Smooth muscle cell of the brain vasculature (primary cell): ENCODE measurements around the gene ACTRT3.
"Not testable (repeated sequence)": the region's sequence is repeated elsewhere in the genome, so short reads cannot be mapped to it uniquely, and the experiment has no call there.

Experiments
- DNase-seq: peaks from one replicate; pipeline ENCODE4 v3.0.0-alpha.2; 2012; ENCODE audit warnings: low read depth, low spot score

Gene ACTRT3

GRCh38 chr3:169772897-169773816 lies 3.8 kb upstream of the ACTRT3 start, which contains the start of gene MYNN:
TSS of gene MYNN (plus strand) at chr3:169773396. CDS start at chr3:169774296, 900 bp downstream.
- peak; percentile 62 for DNase-seq

DNA sequence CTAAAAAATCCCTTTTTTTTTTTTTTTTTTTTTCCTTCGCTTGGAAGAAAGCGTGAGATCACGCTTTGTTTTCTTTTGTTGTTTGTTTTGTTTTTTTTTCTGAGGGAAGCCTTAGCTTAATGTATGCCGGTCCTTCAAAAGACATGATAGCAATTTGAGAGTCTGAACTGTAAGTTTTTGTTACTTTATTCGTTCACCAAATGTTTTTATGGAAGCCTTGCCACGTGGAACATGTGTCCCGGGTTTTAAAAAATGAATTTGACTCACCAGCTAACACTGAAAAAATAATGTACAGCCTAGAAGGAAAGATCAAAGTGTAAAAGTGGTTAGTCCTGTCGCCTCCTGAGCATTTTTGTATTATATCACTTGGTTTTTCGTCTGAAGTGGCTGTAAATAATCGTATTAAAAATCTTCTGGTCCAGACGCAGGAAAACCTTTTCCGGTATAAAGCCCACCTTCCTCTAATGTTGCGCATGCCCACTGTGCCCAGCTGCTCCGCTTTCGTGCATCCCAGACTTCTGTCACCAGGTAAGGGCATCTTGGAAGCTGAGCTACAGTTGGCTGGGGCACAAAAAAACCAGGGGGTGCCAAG lies 3.0 kb upstream of the ACTRT3 start:
- DNase-seq: peak; percentile 58

DNA sequence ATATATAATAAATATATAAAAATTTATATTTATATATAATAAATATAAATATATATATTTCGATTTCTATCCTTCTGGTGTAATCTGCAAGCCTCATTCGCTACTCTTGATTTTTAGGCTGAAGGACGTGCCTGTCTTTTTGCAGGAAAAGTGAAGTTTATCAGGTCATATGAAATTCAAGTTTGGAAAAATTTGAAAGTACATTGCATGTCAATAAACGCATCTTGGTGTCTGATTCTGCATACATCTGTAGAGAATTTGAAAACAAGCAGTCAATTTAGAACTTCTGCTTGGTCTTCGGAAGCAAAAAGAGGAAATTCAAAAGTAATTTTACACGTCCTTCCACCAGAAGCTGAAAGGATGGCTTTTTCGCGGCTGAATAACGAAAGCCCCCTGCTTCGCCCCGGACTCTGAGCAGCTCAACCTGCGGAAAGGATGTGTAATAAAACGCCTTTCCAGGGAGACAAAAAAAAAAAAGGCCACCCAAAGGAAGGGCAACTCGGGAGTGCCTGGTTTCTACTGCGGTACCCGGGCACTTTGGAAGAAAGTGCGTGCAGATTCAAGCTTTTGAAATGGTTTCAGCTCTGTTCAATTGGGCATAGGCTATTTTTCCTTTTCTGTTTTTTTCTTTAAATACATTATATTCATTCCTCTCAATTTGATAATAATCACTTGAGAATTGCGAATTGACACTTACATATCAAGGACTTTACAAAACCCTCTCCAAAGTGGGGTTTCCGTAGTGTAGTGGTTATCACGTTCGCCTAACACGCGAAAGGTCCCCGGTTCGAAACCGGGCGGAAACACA lies 2.3 kb upstream of the ACTRT3 start:
- peak; percentile 67 for DNase-seq

DNA sequence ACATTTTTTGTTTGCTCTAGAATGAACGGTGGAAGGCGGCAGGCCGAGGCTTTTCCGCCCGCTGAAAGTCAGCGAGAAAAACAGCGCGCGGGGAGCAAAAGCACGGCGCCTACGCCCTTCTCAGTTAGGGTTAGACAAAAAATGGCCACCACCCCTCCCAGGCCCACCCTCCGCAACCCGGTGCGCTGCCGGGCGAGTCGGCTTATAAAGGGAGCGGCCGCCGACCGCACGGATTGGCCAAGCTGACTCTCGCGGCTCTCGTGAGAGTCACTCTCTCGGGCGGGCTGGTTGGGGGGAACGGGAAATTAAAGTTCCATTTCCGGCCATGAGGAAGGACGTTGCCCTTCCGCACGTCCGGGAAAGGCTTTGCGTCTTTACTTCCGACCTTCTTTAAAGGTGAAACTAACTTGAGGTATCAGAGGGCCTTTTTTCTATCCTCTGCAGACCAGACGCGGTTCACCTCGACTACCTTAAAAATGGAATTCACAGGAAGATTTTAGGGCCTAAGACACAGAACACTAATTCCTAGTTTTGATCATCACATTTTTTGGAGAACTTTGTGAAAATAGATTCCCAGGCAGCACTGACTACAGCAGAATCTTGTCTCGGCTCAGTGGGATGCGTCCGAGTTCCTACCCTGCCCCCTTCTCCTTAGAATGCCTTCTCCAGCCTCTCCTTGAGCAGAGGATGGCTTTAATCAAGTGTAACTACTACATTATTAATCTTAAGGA lies 4.3 kb downstream of the ACTRT3 start, which contains the start of gene TERC:
Gene TERC (minus strand): TSS at position 179 of the 731 bp plus-strand sequence.
- peak; percentile 81 for DNase-seq

DNA sequence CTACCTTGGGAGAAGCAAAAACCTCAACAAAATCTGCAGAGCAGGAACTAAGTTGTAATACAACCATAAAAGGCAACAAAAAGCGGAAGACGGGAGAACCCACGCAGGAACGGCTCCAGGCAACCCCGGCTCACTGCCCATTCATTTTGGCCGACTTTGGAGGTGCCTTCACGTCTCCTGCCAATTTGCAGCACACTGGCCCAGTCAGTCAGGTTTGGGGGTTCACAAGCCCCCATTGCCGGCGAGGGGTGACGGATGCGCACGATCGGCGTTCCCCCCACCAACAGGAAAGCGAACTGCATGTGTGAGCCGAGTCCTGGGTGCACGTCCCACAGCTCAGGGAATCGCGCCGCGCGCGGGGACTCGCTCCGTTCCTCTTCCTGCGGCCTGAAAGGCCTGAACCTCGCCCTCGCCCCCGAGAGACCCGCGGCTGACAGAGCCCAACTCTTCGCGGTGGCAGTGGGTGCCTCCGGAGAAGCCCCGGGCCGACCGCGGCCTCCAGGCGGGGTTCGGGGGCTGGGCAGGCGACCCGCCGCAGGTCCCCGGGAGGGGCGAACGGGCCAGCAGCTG lies 5.0 kb downstream of the ACTRT3 start:
- no peak for DNase-seq

GRCh38 chr3:169760479-169760878 lies 8.9 kb downstream of the ACTRT3 start:
- no peak for DNase-seq

DNA sequence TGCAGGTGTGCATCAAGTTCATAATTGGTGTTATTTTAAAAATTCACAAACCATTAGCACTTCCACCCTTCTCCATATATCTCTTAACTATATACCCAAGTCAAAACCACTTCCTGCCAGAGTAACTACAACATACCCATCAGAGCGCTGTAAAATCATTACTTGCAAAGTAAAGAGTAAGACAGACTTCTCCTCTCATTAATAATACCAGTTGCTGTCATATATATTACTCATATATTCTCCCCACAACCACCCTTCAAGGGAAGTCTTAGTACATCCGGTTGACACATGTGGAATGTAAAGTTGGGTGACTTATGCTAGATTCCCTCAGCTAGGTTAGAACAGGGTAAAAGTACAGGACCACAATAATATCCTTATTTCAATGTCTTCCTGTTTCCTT lies 10.1 kb downstream of the ACTRT3 start:
- DNase-seq: no peak

DNA sequence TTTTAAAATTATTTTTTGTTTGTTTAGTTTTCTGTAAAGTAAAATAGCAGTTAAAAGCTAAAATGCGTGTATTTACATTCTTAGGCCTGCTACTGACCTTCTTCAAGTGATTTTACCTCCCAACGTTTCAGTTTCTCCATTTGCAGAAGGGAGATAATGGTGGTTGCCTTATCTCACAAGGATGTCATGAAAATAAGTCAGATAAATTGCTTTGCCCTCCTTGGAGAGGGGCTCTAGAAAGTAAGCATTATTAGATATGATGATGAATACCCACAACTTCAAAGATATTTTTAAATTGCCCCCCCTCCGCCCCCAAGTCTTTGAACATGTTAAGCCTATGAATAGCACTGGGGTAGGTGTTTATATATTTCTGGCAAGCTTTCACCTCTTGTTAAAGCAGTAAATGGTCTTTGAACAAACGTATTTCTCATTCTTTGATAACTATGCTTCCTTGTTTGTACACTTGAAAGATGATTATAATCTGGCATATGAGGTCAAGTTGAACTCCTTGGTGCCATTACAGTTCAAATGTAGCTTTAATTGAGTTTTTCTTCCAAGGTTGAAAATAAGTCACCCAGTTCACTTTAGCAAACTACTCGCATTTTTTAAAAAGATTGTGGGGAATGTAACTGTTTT lies 10.9 kb downstream of the ACTRT3 start:
- DNase-seq: no peak

DNA sequence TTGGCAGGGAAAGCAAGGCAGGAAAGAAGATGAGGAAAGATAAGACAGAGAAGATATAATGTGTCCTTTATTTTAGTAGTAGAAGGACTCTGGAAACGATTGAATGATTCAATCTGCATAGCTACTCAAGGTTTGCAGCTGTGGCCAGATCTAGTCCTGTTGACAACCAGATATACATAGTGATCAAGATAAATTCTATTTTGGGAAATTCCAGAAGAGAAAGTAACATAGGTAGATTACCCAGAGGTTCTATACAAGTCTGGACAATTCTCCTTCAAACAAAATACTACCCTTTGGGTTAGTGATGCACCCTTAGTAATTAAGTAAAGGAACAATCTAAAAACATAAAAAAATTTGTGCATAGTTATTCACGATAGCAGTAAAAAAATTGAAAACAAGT lies 13.9 kb downstream of the ACTRT3 start:
- no peak for DNase-seq

DNA sequence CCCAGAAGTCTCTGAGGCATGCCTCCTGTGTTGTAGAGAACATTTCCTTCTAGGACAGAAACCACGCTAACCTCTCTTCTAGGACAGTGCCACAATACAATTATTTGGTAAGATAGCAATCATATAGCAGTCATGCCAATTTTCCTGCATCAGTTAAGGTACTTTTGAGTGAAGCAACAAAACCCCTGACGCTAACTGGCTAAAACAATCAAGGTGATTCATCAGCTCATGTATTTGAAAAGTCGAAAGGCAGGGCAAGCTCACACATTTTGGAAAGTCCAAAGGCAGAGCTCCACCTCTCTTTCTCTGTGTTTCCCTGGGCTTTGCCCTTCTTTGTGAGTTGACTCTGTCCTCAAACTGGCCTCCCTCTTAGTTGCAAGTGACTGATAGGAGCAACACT lies 14.7 kb downstream of the ACTRT3 start:
- no peak for DNase-seq

DNA sequence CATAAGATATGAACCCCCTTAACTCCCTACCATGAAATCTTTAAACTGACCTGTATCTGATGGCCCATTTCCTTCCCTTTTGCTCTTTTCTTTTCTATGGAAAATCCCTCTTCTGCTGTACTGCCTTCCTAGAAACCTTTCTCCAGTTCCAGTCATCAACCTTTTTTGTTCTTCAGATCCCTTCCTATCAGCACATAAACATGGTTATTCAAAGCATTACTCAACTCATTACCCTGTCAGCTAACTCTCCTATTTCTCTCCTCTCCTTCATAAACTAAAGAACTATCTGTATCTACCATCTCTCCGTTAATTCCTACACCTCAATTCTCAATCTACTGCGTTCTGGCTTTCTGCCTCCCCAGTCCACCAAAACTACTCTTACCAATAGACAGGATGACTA lies 17.5 kb downstream of the ACTRT3 start:
- no peak for DNase-seq

- no peak for DNase-seq
Observed at GRCh38 chr3:169750665-169751064, 18.7 kb downstream of the ACTRT3 start.

- DNase-seq: no peak
Observed at GRCh38 chr3:169748670-169749069, 20.7 kb downstream of the ACTRT3 start.

DNA sequence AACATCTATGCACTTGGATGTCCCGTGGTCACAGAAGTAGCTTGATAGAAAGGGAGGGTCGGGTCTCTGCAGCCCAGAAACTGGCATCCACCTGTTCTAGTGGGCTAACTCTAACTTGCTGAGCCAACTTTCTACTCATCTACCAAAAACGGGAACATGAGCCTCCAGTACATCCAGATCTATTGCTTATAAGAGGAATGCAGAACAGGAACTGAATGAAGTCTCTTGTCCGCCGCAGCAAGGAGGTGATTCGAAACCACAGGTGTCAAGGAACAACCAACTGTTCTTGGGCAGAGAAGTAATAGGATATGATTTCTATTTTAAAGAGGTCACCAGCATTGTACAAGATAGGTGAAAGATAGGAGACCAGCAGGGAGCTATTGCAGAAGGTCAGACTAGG lies 22.4 kb downstream of the ACTRT3 start:
- DNase-seq: no peak

DNA sequence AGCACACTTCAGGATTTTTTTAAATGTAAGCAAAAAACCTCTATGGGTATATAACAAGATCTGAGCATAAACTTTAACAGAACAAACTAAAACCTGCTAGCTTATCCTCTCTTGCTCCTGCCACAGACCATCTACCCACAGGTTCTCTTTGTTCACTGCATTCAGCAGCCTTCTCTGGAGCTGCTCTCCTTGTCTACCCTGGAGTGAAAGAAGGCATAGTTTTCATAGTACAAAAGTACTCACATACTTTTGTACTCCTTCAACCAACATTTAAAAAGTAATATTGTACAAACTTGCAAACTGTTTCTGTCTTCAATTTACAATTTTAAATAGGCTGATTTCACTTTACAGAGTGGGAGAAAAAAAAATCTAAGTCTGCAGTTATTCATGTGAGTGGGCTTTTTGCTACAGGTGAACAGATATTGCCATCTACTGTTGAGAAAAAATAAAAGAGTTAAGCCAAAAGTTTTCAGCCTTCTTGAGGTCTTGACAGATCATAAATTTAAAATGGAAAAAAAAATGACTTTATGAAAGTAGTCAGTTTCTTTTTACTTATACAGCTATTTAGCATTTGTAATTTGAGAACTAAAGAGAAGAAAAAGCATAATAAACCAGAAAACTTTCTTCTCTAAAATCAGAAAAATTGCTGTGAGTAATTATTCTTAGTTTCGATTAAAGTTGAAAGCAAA lies 24.9 kb downstream of the ACTRT3 start:
- DNase-seq: no peak

DNA sequence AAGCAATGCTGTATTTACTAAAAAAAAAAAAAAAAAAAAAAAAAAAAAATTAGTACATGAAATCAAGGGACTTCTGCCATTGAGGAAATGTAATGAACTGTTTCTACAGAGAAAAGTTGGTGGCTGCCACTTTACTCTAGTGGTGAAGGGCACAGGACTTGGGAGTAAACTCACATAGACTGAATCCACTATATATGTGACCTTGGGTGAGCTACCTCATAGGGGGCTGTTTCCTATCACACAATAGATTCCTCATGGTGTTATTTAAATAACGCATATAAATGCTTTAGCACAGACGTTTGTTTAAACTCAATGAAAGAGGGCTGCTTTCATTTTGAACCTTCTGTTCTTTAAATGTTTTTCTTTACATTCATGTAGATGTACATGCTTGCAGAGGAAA lies 30.3 kb downstream of the ACTRT3 start:
- DNase-seq: no peak

- DNase-seq: not testable (repeated sequence)
Observed at GRCh38 chr3:169731857-169732256, 37.5 kb downstream of the ACTRT3 start.

GRCh38 chr3:169722724-169723123 lies 46.6 kb downstream of the ACTRT3 start:
- no peak for DNase-seq

DNA sequence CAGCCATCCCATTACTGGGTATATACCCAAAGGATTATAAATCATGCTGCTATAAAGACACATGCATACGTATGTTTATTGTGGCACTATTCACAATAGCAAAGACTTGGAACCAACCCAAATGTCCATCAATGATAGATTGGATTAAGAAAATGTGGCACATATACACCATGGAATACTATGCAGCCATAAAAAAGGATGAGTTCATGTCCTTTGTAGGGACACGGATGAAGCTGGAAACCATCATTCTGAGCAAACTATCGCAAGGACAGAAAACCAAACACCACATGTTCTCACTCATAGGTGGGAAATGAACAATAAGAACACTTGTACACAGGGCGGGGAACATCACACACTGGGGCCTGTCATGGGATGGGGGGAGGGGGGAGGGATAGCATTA lies 50.9 kb downstream of the ACTRT3 start:
- DNase-seq: not testable (repeated sequence)
